GM12873 (cell line): ENCODE measurements around the gene TTC33.

Experiments used
- CTCF ChIP-seq: IDR thresholded peaks from 2 replicates; pipeline ENCODE4 v1.5.1; 2012; ENCODE audit warnings: low read depth, mild to moderate bottlenecking, moderate library complexity, low read length, control low read depth; ENCODE audit not compliant: insufficient read depth; ENCODE audit errors: missing control alignments

The TTC33 gene

DNA sequence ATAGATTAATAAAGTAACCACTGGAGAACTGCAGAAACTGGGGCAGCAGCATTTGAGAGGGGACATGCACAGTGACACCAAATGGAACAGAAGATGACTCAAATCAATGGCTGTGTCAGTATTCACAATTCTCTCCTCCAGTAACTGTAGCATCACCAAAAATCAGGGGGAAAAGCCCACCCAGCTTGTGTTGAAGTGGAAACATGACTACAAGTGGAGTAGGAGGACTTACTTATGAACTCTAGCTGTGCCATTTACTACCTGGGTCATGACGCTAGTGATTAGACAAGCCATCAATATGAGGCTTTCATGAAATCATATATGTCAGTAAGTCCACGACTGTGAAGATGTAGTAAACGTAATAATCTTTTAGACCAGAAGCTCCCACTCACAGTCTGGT is 275.8 kb downstream of the TTC33 start:
- TF ChIP-seq CTCF, result no peak

GRCh38 chr5:40478766-40479165 is 277.0 kb downstream of the TTC33 start:
- TF ChIP-seq CTCF, result no peak

- TF ChIP-seq CTCF, result no peak
Measured at GRCh38 chr5:40477856-40478546, 277.8 kb downstream of the TTC33 start.

- TF ChIP-seq CTCF, result no peak
Measured at GRCh38 chr5:40475561-40475960, 280.2 kb downstream of the TTC33 start.

DNA sequence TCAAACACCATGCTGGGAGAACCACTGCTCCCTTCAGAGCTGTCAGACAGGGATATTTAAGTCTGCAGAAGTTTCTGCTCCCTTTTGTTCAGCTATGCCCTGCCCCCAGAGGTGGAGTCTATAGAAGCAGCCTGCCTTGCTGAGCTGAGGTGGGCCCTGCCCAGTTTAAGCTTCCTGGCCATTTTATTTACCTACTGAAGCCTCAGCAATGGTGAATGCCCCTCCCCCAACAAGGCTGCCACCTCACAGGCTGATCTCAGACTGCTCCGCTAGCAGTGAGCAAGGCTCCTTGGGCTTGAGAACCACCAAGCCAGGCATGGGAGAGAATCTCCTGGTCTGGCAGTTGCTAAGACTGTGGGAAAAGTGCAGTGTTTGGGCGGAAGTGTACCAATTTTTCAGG is 281.5 kb downstream of the TTC33 start:
- TF ChIP-seq CTCF, result no peak

GRCh38 chr5:40465416-40465815 is 290.3 kb downstream of the TTC33 start:
- TF ChIP-seq CTCF, result no peak

DNA sequence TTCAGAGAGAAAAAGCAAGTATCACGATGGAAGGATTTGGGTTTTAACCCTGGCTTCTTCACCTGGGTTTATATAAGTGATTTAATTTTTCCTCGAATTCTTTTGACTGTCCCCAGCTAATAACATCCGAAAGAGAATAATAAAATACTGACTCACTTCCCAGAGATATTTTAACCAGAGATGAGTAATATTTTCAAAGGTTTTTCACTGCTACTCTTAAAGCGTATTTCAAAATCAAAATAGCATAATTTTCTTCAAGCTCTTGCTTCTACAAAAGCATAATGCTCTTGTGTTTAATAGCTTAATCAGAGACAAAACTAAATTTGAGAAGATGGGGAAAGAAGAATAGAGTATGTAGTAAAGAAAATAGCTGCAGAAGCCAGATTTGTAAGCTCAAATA is 291.2 kb downstream of the TTC33 start:
- no peak for TF ChIP-seq CTCF
